GM23338 (cell line): Measurements from ENCODE around the gene XPR1. TPM values are rescaled to one million over a fixed set of nuclear protein-coding genes. Genes with fewer than 3 reads are reported as not detected.
A peak's percentile ranks its signal among the peaks of the same experiment; 100 is the strongest.

Experiments
- ATAC-seq: fragments of 200-7000 bp; cut with Tn5 transposase; 3 replicates; pipeline ENCODE4 v1.9.1; 2020
- DNase-seq: peaks from one replicate; pipeline ENCODE4 v3.0.0-alpha.2; 2015; ENCODE audit warnings: low spot score
- H2AFZ ChIP-seq: fragments of 200-600 bp; sonication (generic); 2 replicates; pipeline ENCODE4 v1.8.0; 2016; ENCODE audit warnings: antibody characterized with exemption, mild to moderate bottlenecking, moderate library complexity
- H3F3A ChIP-seq: fragments of 200-600 bp; sonication (generic); replicated peaks from 2 replicates; pipeline ENCODE4 v1.8.0; 2017; ENCODE audit warnings: antibody characterized with exemption, mixed run types, low read depth
- H3K27ac ChIP-seq: fragments of 200-600 bp; sonication (generic); 2 replicates; pipeline ENCODE4 v1.6.1; 2016; ENCODE audit warnings: low read depth
- H3K27me3 ChIP-seq: fragments of 200-600 bp; sonication (generic); 2 replicates; pipeline ENCODE4 v1.8.0; 2016; ENCODE audit warnings: mild to moderate bottlenecking, mixed run types, moderate library complexity; ENCODE audit not compliant: insufficient read depth
- H3K36me3 ChIP-seq: fragments of 200-600 bp; sonication (generic); 2 replicates; pipeline ENCODE4 v1.8.0; 2016; ENCODE audit warnings: mild to moderate bottlenecking; ENCODE audit not compliant: insufficient read depth
- H3K4me1 ChIP-seq: fragments of 200-600 bp; sonication (generic); 2 replicates; pipeline ENCODE4 v1.8.0; 2016; ENCODE audit warnings: mild to moderate bottlenecking, moderate library complexity; ENCODE audit not compliant: insufficient read depth
- H3K4me2 ChIP-seq: fragments of 200-600 bp; sonication (generic); 2 replicates; pipeline ENCODE4 v1.7.1; 2017; ENCODE audit warnings: mixed run types
- H3K4me3 ChIP-seq: fragments of 200-600 bp; sonication (generic); 2 replicates; pipeline ENCODE4 v1.6.1; 2016; ENCODE audit warnings: mixed run types
- H3K79me2 ChIP-seq: fragments of 200-600 bp; sonication (generic); replicated peaks from 2 replicates; pipeline ENCODE4 v1.8.0; 2017; ENCODE audit warnings: mild to moderate bottlenecking; ENCODE audit not compliant: insufficient read depth
- H3K9me2 ChIP-seq: fragments of 200-600 bp; sonication (generic); 2 replicates; pipeline ENCODE4 v1.8.0; 2017; ENCODE audit not compliant: insufficient read depth
- H4K20me1 ChIP-seq: fragments of 200-600 bp; sonication (generic); replicated peaks from 2 replicates; pipeline ENCODE4 v1.8.0; 2017; ENCODE audit warnings: mild to moderate bottlenecking; ENCODE audit not compliant: insufficient read depth
- H3K27ac Mint-ChIP-seq: 2 replicates; pipeline ENCODE4 v1.8.0; 2020; ENCODE audit warnings: inconsistent platforms, mild to moderate bottlenecking, moderate library complexity, mixed read lengths
- H3K27me3 Mint-ChIP-seq: 3 replicates; pipeline ENCODE4 v1.8.0; 2022; ENCODE audit warnings: low read depth, mild to moderate bottlenecking, moderate library complexity, mixed read lengths, inconsistent platforms; ENCODE audit not compliant: insufficient read depth, poor library complexity
- H3K36me3 Mint-ChIP-seq: 3 replicates; pipeline ENCODE4 v1.8.0; 2021; ENCODE audit warnings: low read depth, mild to moderate bottlenecking, inconsistent platforms, moderate library complexity, mixed read lengths
- H3K4me1 Mint-ChIP-seq: 3 replicates; pipeline ENCODE4 v1.8.0; 2020; ENCODE audit warnings: mild to moderate bottlenecking, inconsistent platforms, mixed read lengths
- H3K4me3 Mint-ChIP-seq: 3 replicates; pipeline ENCODE4 v1.8.0; 2021; ENCODE audit warnings: moderate library complexity, mild to moderate bottlenecking, inconsistent platforms, mixed read lengths
- H3K9me3 Mint-ChIP-seq: 3 replicates; pipeline ENCODE4 v1.8.0; 2020; ENCODE audit warnings: moderate library complexity, mild to moderate bottlenecking, inconsistent platforms, mixed read lengths
- CREB1 ChIP-seq: fragments of 250-450 bp; sonication (Bioruptor Pico); IDR thresholded peaks from 2 replicates; pipeline ENCODE4 v1.5.0; 2020; ENCODE audit warnings: low read depth, mild to moderate bottlenecking, moderate library complexity
- CTCF ChIP-seq, 2 experiments: fragments of 200-600 bp in 1 of 2; sonication (generic) in 1 of 2; conservative IDR thresholded peaks; 2 replicates each; pipeline versions ENCODE4 v1.5.1 to v1.6.1; 2016 to 2017; ENCODE audit warnings: antibody characterized with exemption in 2 of 2, low read depth in 2 of 2, mild to moderate bottlenecking in 2 of 2, moderate library complexity in 1 of 2
- ETS1 ChIP-seq: IDR thresholded peaks from 2 replicates; pipeline ENCODE4 v1.6.1; 2016; ENCODE audit warnings: antibody characterized with exemption
- EZH2 ChIP-seq: fragments of 200-600 bp; sonication (generic); IDR thresholded peaks from one replicate; pipeline ENCODE4 v1.8.0; 2017; ENCODE audit warnings: antibody characterized with exemption, mild to moderate bottlenecking, low read depth; ENCODE audit not compliant: unreplicated experiment
- EZH2phosphoT487 ChIP-seq: fragments of 200-600 bp; sonication (generic); IDR thresholded peaks from one replicate; pipeline ENCODE4 v1.8.1; 2018; ENCODE audit warnings: antibody characterized with exemption; ENCODE audit not compliant: unreplicated experiment
- JUNB ChIP-seq: IDR thresholded peaks from one replicate; pipeline ENCODE4 v1.6.1; 2016; ENCODE audit warnings: antibody characterized with exemption; ENCODE audit not compliant: unreplicated experiment
- NANOG ChIP-seq: IDR thresholded peaks from 2 replicates; pipeline ENCODE4 v1.6.1; 2016; ENCODE audit warnings: antibody characterized with exemption, borderline replicate concordance
- POLR2AphosphoS5 ChIP-seq: IDR thresholded peaks from 2 replicates; pipeline ENCODE4 v1.6.1; 2016; ENCODE audit warnings: antibody characterized with exemption, low read depth
- REST ChIP-seq: IDR thresholded peaks from one replicate; pipeline ENCODE4 v1.6.1; 2018; ENCODE audit warnings: antibody characterized with exemption; ENCODE audit not compliant: unreplicated experiment
- STAT1 ChIP-seq: IDR thresholded peaks from one replicate; pipeline ENCODE4 v1.6.1; 2016; ENCODE audit warnings: antibody characterized with exemption; ENCODE audit not compliant: unreplicated experiment
- ZNF114 ChIP-seq: fragments of 250-450 bp; sonication (Bioruptor Pico); IDR thresholded peaks from 2 replicates; pipeline ENCODE4 v1.5.0; 2020; ENCODE audit warnings: mild to moderate bottlenecking, moderate library complexity
- ZNF331 ChIP-seq: fragments of 250-450 bp; sonication (Bioruptor Pico); IDR thresholded peaks from 2 replicates; pipeline ENCODE4 v1.5.0; 2020; ENCODE audit warnings: low read depth, mild to moderate bottlenecking, moderate library complexity
- ZNF462 ChIP-seq: fragments of 250-450 bp; sonication (Bioruptor Pico); IDR thresholded peaks from 2 replicates; pipeline ENCODE4 v1.5.0; 2020; ENCODE audit warnings: mild to moderate bottlenecking, moderate library complexity
- polyA plus RNA-seq: library from polyadenylated mRNA; unstranded; fragments of >200 nt; fragmentation: Nextera tagmentation; extraction: Ambion mirVana; gene quantifications from 2 replicates; pipeline ENCODE4 v1.2.1, GENCODE V29; 2016
- total RNA-seq: library from RNA; depleted of rRNA; stranded (reverse); fragments of >200 nt; shearing (Covaris generic); gene quantifications from 2 replicates; pipeline ENCODE4 v1.2.3, GENCODE V29; 2014

The XPR1 gene
- total and polyA plus RNA-seq, 2 experiments from 2014 or later = 9.3 to 38.1 TPM

GRCh38 chr1:180609643-180610555 is 21.9 kb upstream of the XPR1 start:
- H3K4me1 Mint-ChIP-seq = peaks cover 20% of the 10 kb centered on the region
- Histone ChIP-seq H3K9me2 (peaks cover 4% of the 10 kb centered on the region), H4K20me1 (no peaks in the 10 kb centered on the region), H3K27me3 (no peaks in the 10 kb centered on the region), H2AFZ (peak overlapping the region; percentile 61; the same call in 1 of the 2 replicates), H3K36me3 (no peaks in the 10 kb centered on the region), H3F3A (no peaks in the 10 kb centered on the region), H3K4me2 (no peak overlapping the region), H3K4me1 (peaks cover 9% of the 10 kb centered on the region), H3K27ac (no peak overlapping the region), H3K4me3 (no peak overlapping the region), H3K79me2 (no peaks in the 10 kb centered on the region)
- TF ChIP-seq ETS1 = no peak
- TF ChIP-seq NANOG = no peak
- no peak for TF ChIP-seq JUNB
- TF ChIP-seq POLR2AphosphoS5 = no peak
- TF ChIP-seq ZNF114 (CRISPR knock-in tag) = no peak
- TF ChIP-seq CREB1 (CRISPR knock-in tag) = no peak
- no peak for TF ChIP-seq CTCF (conservative IDR thresholded peaks at IDR 0.05; ENCODE audit: low read depth in 2 of 2)
- no peak for TF ChIP-seq EZH2phosphoT487
- no peak for TF ChIP-seq EZH2
- no peak for TF ChIP-seq REST
- no peak for TF ChIP-seq STAT1
- TF ChIP-seq ZNF331 = no peak
- no peak for TF ChIP-seq ZNF462
- no peak overlapping the region for H3K27ac Mint-ChIP-seq
- H3K9me3 Mint-ChIP-seq = no peaks in the 10 kb centered on the region
- ATAC-seq (no peak), DNase-seq (no peak)
- no peaks in the 10 kb centered on the region for H3K27me3 Mint-ChIP-seq
- no peaks in the 10 kb centered on the region for H3K36me3 Mint-ChIP-seq
- H3K4me3 Mint-ChIP-seq = no peak overlapping the region
